Esophagus squamous epithelium (tissue), 5 donors: ENCODE measurements around the gene SSH2. TPM values are rescaled to one million over a fixed set of nuclear protein-coding genes. Genes with fewer than 3 reads are reported as not detected.

Experiments used
- DNase-seq: peaks from one replicate; lab custom pipeline; 2025; lab: John Stamatoyannopoulos, UW
- H3K27ac ChIP-seq, 4 donors: fragments of 200-600 bp; sonication (generic); one replicate each; pipeline ENCODE4 v1.5.1; 2016 to 2019; ENCODE audit warnings: mild to moderate bottlenecking in 1 of 4
- H3K27me3 ChIP-seq, 4 donors: fragments of 200-600 bp; sonication (generic); 1 replicate in 3 of 4; 2 replicates in 1 of 4; pipeline versions ENCODE4 v1.5.1 to v1.6.0; 2017 to 2021; ENCODE audit warnings: antibody characterized with exemption in 1 of 4
- H3K36me3 ChIP-seq, 3 donors: fragments of 200-600 bp; sonication (generic); one replicate each; pipeline ENCODE4 v1.5.1; 2016 to 2019
- H3K4me1 ChIP-seq, 3 donors: fragments of 200-600 bp; sonication (generic); one replicate each; pipeline ENCODE4 v1.5.1; 2017 to 2019
- H3K4me3 ChIP-seq, 4 donors: fragments of 200-600 bp; sonication (generic); 1 replicate in 3 of 4; 2 replicates in 1 of 4; pipeline ENCODE4 v1.5.1; 2016 to 2019; ENCODE audit warnings: mild to moderate bottlenecking in 2 of 4, moderate library complexity in 1 of 4
- H3K9me3 ChIP-seq, 3 donors: fragments of 200-600 bp; sonication (generic); one replicate each; pipeline ENCODE4 v1.5.1; 2016 to 2019
- POLR2A ChIP-seq, 4 donors: fragments of 450-650 bp; IDR thresholded peaks; one replicate each; pipeline ENCODE4 v1.6.1; 2017; ENCODE audit warnings: antibody characterized with exemption in 4 of 4, mild to moderate bottlenecking in 4 of 4, moderate library complexity in 3 of 4
- WGBS, 2 donors: methylation state at CpG; one replicate each; pipeline ENCODE4 v1.1.5; 2018; 5-methylcytosine and 5-hydroxymethylcytosine counted together
- intact Hi-C: fragments of 100-400 bp; cut with DNase I; formaldehyde crosslinking; loops from one replicate; pipeline ENCODE4 v1.15.0; 2022
- total RNA-seq, 4 donors: library from RNA; depleted of rRNA; stranded (reverse); fragments of >200 nt; gene quantifications; one replicate each; pipeline ENCODE4 v1.1.0, GENCODE V29; 2016
- TF ChIP-seq, protein P1 (sequence below), 6 experiments: fragments of 450-650 bp in 4 of 6; fragments of 200-600 bp in 2 of 6; sonication (generic) in 2 of 6; IDR thresholded peaks; one replicate each; pipeline ENCODE4 v1.5.1; 2016 to 2019; ENCODE audit warnings: antibody characterized with exemption in 6 of 6, mild to moderate bottlenecking in 4 of 6, moderate library complexity in 4 of 6
- donor health status: DM: yes; HTN: yes; CAD: no.

The SSH2 gene
- total RNA-seq, 4 donors from 2014 or later: 9.4 to 29.4 (median 13.2) TPM

DNA sequence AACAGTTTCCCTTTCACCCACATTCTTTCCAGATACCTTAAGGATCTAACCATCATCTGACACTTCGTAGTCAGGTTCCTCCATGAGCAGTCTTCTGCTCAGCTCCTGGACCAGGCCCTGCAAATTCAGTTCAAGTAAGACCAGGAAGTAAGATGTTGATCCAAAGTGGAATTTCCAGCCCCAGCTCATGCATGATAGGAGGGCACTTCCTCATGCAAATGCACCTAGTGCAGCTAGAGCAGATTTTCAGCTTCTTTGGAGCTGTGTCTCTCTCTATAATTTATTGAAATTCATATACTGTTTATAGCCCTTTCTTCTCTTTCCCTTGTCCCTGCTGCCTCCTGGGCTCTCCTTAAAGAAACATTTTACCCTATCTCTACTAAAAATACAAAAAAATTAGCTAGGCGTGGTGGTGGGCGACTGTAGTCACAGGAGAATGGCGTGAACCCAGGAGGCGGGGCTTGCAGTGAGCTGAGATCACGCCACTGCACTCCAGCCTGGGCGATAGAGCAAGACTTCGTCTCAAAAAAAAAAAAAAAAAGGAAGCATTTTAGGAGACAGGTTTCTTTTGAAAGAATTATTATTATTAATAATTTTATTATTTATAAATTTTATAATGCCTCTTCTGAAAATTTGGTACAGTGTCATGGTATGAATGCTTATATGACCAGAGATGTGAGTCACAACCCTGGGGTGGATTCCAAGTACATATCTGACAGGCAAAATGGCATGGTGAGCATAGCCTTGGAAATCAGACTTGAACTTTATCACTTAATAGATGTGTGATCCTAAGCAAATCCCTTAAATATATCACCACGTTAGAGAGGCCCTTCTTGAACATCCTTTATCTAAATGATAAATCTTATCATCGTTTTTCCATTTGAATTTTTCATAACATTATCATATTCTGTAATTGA is 94.3 kb downstream of the SSH2 start:
- intact Hi-C loops: no loop called here
- TF ChIP-seq, protein P1, sequence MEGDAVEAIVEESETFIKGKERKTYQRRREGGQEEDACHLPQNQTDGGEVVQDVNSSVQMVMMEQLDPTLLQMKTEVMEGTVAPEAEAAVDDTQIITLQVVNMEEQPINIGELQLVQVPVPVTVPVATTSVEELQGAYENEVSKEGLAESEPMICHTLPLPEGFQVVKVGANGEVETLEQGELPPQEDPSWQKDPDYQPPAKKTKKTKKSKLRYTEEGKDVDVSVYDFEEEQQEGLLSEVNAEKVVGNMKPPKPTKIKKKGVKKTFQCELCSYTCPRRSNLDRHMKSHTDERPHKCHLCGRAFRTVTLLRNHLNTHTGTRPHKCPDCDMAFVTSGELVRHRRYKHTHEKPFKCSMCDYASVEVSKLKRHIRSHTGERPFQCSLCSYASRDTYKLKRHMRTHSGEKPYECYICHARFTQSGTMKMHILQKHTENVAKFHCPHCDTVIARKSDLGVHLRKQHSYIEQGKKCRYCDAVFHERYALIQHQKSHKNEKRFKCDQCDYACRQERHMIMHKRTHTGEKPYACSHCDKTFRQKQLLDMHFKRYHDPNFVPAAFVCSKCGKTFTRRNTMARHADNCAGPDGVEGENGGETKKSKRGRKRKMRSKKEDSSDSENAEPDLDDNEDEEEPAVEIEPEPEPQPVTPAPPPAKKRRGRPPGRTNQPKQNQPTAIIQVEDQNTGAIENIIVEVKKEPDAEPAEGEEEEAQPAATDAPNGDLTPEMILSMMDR (IDR thresholded peaks at IDR 0.05): peak in 1 of 6 experiments; percentile 6
- no peak for TF ChIP-seq POLR2A (IDR thresholded peaks at IDR 0.05)
- Histone ChIP-seq H3K4me3 (no peak overlapping the region), H3K27ac (peak overlapping the region in 2 of 4 donors; percentile 48 to 57), H3K27me3 (no peaks in the 10 kb centered on the region), H3K4me1 (peaks cover 0 to 22% (median 3%) of the 10 kb centered on the region in 3 donors), H3K9me3 (no peaks in the 10 kb centered on the region), H3K36me3 (no peaks in the 10 kb centered on the region)
- no peak for DNase-seq
- 84 to 88% methylated on average over 10 of the region's 10 CpGs for WGBS, 2 donors

DNA sequence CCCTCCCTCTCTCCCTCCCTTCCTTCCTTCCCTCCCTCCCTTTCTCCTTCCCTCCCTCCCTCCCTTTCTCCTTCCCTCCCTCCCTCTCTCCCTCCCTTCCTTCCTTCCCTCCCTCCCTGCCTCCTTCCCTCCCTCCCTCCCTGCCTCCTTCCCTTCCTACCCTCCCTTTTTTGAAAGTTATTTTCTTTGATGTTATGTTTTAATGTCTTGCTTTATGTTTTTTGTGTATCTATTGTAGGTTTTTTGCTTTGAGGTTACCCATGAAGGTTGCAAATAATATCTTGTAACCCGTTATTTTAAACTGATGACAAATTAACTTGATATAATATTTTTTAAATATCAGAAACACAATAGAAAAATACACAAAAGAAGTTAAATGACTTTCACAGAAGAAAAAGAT is 96.2 kb downstream of the SSH2 start:
- Histone ChIP-seq H3K9me3 (no peaks in the 10 kb centered on the region), H3K4me1 (peaks cover 0 to 22% (median 3%) of the 10 kb centered on the region in 3 donors), H3K27ac (no peak overlapping the region), H3K36me3 (no peaks in the 10 kb centered on the region), H3K27me3 (no peaks in the 10 kb centered on the region), H3K4me3 (no peak overlapping the region)
- no peak for TF ChIP-seq POLR2A (IDR thresholded peaks at IDR 0.05)
- TF ChIP-seq, protein P1 (IDR thresholded peaks at IDR 0.05): no peak
- intact Hi-C loops: no loop called here
- 86 to 94% methylated on average over 1 of the region's 1 CpG for WGBS, 2 donors
- DNase-seq: no peak

- no peaks in the 10 kb centered on the region for H3K4me1 ChIP-seq
- 74 to 80% methylated on average over 3 of the region's 3 CpGs for WGBS, 2 donors
- no peak overlapping the region for H3K27ac ChIP-seq
- DNase-seq: no peak
- no peaks in the 10 kb centered on the region for H3K9me3 ChIP-seq
- H3K4me3 ChIP-seq: no peak overlapping the region
- no peaks in the 10 kb centered on the region for H3K36me3 ChIP-seq
- H3K27me3 ChIP-seq: no peaks in the 10 kb centered on the region
- intact Hi-C loops: no loop called here
- TF ChIP-seq, protein P1 (IDR thresholded peaks at IDR 0.05): no peak
These were observed 101.2 kb downstream of the SSH2 start for GRCh38 chr17:29828676-29829284.

- Histone ChIP-seq H3K9me3 (no peaks in the 10 kb centered on the region), H3K27ac (no peak overlapping the region), H3K27me3 (no peaks in the 10 kb centered on the region), H3K4me1 (no peaks in the 10 kb centered on the region), H3K4me3 (no peak overlapping the region), H3K36me3 (no peaks in the 10 kb centered on the region)
- no peak for TF ChIP-seq POLR2A (IDR thresholded peaks at IDR 0.05)
- TF ChIP-seq, protein P1 (IDR thresholded peaks at IDR 0.05): no peak
- intact Hi-C loops: no loop called here
- no peak for DNase-seq
These were observed 102.8 kb downstream of the SSH2 start for GRCh38 chr17:29827179-29827578.

DNA sequence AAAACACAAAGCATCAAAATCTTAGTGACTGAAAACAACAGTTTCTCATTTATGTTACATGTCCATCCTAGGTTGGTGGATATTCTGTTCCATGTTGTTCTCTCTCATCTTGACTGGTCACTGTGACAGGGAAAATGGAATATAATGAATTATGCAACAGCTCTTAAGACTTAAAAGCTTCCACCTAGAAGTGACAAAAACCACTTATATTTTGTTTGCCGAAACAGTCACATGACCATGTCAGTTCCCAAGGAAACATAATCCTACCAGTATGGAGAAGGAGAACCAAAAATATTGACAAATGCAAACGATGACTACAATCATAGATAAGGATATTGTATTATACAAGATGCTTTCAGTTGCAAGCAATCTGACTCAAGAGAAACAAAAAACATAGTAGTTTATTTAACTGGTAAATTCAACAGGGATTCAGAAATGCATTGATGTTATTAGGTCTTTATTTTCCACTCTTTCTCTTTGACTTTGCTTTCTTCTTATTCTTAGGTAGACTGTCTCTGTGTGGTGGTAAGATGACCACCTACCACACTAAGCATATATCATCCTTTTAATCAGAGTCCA is 103.8 kb downstream of the SSH2 start:
- H3K4me3 ChIP-seq: no peak overlapping the region
- DNase-seq: no peak
- no peaks in the 10 kb centered on the region for H3K9me3 ChIP-seq
- intact Hi-C loops: no loop called here
- 76 to 80% methylated on average over 2 of the region's 2 CpGs for WGBS, 2 donors
- H3K36me3 ChIP-seq: no peaks in the 10 kb centered on the region
- H3K27me3 ChIP-seq: no peaks in the 10 kb centered on the region
- no peak for TF ChIP-seq POLR2A (IDR thresholded peaks at IDR 0.05)
- TF ChIP-seq, protein P1 (IDR thresholded peaks at IDR 0.05): no peak
- H3K4me1 ChIP-seq: no peaks in the 10 kb centered on the region
- no peak overlapping the region for H3K27ac ChIP-seq
